OCI-M2 (cell line): ENCODE data around the gene CFTR.
"Not testable (repeated sequence)": the region's sequence is repeated elsewhere in the genome, so short reads cannot be mapped to it uniquely, and the experiment has no call there.

ENCODE experiments used
- DNase-seq: peaks from one replicate; lab custom pipeline; 2025; ENCODE audit not compliant: unreplicated experiment; lab: John Stamatoyannopoulos, UW

CFTR gene

DNA sequence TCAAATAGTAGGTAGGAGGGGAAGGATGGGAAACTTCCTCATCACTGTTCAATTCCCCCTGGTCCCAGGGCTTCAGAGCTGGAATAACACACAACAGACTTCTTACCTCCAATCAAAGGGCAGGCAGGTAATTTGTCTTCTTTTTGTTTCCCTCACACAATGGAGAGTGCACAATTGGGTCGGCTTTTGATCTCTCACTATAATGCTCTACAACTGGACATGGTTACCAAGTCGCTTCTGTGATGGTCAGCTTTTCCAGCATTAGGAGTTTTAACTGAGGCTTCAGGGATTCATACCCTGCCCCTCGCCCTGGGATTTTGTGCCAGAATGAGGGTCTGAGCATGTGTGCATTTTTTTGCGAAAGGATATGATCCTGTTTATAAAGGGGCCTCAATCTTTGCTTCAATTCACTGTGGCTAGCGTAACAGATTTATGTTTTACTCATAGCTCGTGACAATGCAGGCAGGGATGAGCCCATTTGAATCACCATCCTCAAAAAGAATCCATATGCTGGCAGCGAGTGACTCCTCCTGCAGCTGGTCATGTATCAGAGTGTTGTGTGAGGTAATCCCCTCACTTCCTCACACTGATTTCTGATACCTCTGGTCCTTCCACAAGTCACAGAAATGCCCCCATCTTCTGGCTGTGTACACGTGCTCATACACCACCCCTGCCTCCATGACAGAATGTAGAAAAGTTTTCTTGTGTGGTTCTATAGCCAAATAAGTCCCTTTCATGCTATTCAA lies 203.8 kb downstream of the CFTR start:
- DNase-seq = no peak

- no peak for DNase-seq
These were observed 206.0 kb downstream of the CFTR start for GRCh38 chr7:117685795-117686194.

DNA sequence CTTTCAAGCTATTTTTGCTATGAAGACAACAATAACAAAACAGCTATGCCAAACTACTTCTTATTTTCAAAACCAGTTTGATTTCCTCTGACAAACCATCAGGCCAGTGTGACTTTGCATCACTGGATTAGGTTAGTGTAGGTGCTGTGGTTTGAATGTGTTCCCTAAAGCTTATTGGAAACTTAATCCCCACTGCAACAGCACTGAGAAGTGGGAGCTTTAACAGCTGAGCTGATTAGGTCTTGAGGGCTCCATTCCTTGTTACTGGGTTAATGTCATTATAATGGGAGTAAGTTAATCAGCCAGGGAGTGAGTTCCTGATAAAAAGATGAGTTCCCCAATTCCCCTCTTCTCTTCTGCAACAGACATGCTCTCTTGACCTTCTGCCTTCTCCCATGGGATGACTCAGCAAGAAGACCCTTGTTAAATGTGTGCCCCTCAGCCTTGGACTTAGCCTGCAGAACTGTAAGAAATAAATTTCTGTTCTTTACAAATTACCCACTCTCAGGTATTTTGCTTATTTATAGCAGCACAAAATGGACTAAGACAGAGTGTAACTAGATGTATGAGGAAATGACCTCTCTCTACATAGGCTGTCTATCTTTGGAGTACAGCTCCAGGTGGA lies 206.6 kb downstream of the CFTR start:
- DNase-seq = no peak

GRCh38 chr7:117688126-117688525 lies 208.3 kb downstream of the CFTR start:
- no peak for DNase-seq

DNA sequence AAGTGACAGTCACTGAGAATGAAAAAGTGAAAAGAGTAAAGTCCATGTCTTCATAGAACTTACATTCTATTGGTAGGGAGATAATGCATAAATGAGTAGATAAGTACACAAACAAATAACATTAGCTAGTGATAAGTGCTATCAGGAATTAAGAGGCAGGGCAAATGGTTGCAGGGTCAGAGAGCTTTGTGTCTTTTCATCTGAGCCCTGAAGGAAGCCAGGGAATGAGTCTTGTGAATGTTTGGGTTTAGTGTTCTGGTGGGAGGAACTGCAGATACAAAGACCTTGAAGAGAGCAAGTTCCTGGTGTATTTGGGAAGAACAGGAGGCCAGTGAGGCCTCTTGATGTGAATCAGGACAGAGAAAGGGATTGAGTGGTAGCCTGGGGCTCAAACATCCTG lies 209.6 kb downstream of the CFTR start:
- DNase-seq = no peak

- no peak for DNase-seq
These were observed 210.3 kb downstream of the CFTR start for GRCh38 chr7:117690147-117690546.

- no peak for DNase-seq
These were observed 212.5 kb downstream of the CFTR start for GRCh38 chr7:117692338-117692737.

DNA sequence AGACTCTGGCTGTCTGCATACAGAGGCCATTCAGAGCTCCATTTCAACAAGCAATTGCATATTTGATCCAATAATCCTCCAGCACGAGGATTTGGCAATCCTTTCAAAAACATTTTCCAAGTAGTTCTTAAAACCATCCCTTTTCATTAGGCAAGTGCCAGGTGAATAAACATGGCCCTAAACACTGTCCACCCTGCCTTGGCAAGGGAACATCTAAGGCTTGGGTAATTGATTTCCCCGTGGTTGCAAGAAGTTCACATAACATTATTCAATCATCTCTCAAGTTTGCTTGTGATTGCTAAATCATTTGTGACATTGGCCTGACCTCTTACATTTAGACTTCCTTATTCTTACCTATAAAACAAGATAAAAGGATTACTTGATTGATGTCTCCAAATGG lies 218.2 kb downstream of the CFTR start:
- DNase-seq = no peak

DNA sequence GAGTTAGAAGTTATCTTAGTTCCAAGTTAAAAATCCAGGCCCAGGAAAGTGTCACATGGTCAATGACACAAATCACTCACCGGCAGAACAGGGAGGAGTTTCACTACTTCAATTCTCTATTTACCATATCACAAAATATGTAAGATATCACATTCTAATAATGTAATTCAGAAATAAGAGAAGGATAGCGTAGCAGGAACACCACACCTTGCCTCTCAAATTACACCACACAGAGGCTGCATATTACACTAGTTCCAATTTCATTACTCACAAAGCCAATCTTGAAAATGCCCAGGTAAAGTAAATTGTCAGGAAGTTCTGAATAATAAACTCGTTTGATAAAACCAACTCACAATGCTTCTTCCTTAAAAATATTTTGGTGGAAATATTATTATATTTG lies 224.2 kb downstream of the CFTR start:
- no peak for DNase-seq

DNA sequence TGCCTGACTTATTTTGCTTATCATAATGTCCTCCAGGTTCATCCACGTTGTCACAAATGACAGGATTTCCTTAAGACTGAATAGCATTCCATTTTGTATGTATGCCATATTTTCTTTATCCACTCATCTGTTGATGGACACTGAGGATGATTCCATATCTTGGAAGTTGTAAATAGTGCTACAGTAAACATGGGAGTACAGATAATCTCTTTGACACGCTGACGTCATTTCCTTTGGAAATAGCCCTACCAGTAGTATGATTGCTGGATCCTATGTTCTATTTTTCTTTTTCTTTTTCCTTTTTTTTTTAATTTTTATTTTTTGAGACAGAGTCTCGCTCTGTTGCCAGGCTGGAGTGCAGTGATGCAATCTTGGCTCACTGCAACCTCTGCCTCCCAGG lies 225.8 kb downstream of the CFTR start:
- DNase-seq = no peak

GRCh38 chr7:117706210-117706609 lies 226.4 kb downstream of the CFTR start:
- DNase-seq = no peak

DNA sequence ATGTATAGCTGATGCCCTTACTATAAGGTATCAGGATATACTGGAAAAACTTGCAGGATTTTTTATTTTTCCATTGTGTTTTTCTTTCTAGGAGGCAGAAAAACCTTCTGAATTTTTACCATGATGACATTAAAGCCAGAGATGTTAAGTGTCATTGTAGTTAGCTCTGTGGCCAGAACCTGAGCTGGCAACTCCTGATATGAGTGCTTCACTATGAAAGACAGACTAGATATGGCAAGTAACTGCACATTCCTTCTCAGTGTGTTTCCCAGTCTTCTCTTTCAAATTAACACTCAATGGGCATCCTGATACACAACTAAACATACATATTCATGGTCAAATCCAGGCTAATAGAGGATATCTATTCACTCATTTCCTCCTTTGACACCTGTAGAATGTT lies 227.3 kb downstream of the CFTR start:
- DNase-seq = no peak

DNA sequence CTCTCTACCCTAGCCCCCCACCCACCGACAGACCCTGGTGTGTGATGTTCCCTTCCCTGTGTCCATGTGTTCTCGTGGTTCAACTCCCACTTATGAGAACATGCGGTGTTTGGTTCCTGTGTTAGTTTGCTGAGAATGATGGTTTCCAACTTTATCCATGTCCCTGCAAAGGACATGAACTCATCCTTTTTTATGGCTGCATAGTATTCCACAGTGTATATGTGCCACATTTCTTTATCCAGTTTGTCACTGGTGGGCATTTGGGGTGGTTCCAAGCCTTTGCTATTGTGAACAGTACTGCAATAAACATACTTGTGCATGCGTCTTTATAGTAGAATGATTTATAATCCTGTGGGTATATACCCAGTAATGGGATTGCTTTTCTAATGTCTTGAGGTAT lies 228.3 kb downstream of the CFTR start:
- DNase-seq = not testable (repeated sequence)

- no peak for DNase-seq
These were observed 231.7 kb downstream of the CFTR start for GRCh38 chr7:117711556-117711955.

DNA sequence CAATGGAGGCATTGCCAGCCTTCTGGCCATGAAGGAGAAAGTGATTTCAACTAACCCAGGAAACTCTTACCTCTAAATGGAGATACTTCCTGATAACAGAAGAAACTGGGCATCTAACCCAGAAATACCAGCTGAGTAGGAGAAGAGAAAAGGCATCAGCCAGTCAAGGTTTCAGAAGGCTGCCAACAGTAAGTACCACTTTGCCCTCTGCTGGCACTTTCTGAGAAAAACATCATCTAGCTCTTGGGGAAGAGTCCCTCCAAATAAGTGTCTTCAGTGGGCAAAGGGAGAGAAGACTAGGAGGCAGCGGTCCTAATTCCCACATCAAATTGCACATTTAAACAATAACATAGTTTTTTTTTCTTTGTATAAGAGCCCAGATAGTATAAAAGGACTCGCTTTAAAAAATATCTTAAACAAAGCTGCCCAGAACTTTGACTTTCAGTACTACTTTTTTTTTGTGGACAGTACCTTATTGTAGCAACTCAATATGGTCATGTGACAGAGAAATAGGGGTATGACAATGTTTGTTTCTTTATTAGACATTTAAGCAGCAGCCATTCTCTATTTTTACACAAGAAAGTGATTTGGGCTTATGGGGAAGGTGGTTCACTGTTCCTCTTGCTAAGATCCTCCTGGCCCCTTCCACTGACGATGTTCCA lies 236.1 kb downstream of the CFTR start:
- peak; percentile 68 for DNase-seq

DNA sequence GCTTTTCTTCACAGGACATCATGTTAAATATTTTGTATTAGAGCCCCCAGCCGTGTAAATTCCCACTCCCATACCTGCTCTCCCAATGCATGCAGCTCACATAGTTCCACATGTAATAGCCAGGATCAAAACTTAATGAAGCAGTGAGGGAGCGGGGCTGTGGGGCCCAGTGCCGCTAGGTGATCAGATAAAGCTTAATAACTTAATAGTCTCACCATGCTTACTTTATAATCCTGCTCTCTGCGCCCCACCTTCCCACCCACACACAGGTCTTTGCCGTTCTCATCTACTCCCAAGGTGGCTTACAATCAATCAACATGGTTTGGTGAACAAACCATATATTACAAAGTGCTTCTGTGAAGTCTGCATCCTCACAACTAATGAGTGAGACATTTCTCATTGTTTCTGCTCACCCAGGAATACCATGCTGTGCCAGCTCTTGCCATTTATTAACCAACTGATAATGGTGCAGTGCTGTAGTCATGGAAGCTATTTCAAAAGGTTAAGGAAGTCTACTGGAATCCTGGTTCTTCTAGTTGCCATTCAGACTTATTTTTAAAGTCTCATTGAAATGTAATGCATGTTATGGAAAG lies 237.0 kb downstream of the CFTR start:
- DNase-seq = no peak

DNA sequence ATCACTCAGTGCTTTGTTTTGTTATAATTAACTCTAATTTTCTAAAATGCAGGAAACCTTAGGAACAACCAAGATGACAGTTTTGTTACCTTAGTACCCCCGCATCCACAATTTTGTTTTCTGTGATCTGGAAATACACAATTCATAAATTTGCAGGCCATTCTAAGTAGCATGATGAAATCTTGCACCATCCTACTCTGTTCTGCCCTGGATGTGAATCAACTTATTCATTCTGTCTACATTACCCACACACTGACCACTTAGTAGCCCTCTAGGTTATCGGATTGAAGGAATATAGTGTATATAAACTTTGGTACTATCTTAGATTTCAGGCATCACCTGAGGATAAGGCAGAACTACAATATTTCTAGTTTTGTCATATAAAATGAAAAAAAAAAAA lies 237.5 kb downstream of the CFTR start:
- DNase-seq = no peak
